Lower leg skin (tissue), 3 donors: ENCODE measurements around the gene HS6ST3.

Experiments used
- CTCF ChIP-seq, 3 donors: fragments of 450-650 bp; IDR thresholded peaks; one replicate each; pipeline ENCODE4 v1.5.1; 2016; ENCODE audit warnings: antibody characterized with exemption in 3 of 3, mild to moderate bottlenecking in 3 of 3, moderate library complexity in 2 of 3
- POLR2A ChIP-seq, 2 donors: fragments of 450-650 bp; IDR thresholded peaks; one replicate each; pipeline ENCODE4 v1.6.1; 2016 to 2017; ENCODE audit warnings: antibody characterized with exemption in 2 of 2, mild to moderate bottlenecking in 1 of 2, moderate library complexity in 1 of 2

DNA sequence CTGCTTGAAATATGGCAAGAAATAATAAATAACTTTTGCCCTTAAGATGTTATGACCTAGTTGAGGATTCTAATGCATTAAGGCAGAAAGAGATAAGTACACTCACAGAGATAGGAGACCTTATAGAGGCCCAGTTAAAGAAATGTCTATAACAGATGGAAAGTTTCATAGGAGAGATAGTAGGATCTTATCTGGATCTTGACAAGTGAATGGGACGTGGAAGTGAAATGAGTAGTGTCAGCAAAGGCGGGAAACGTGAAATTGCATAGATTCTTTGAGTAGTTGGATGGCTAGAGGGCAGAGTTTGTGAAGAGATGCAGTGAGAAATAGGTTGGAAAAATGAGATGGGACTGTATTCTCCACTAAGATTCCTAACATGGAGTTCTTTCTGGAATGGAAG lies 71.2 kb downstream of the HS6ST3 start:
- TF ChIP-seq CTCF (IDR thresholded peaks at IDR 0.05) = no peak
- TF ChIP-seq POLR2A (IDR thresholded peaks at IDR 0.05) = no peak
